Measurements from ENCODE around the gene XRCC1. TPM values are rescaled to one million over a fixed set of nuclear protein-coding genes. Genes with fewer than 3 reads are reported as not detected.
A peak's percentile ranks its signal among the peaks of the same experiment; 100 is the strongest.

The XRCC1 gene
- total RNA-seq, 2 experiments from 2014 or later = 25.1 to 26.2 TPM

DNA sequence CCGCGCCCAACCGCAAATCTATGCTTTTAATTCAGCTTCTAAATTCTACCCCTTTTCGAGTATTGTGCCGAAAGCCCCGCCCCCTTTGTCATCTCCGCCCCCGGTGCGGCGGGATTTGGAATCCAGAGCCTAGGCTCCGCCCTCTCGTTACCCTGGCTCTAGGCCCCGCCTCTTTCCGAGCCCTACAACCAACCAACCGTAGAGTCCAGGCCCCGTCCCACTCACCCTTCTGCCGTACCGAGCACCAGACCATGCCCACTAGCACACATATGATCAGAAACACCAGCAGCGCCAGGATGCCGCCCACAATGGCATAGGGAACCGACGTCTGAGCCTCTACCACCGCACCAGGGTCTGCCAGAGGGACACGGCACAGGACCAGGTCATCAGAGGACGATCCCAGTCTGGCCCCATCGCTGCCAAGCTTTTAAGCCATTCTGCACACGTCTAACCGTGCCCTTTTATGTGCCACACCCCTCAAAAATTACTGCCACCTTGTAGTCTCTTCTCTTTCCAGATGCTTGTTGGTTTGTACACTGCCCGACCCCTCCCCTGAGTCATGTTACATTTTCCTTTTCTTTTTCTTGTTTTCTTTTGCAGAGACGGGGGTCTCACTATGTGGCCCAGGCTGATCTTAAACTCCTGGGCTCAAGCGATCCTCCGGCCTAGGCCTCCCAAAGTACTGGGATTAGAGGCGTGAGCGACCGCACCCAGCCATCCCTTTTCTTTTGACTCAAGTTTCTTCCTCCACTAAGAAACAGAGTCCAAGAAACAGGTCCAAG lies 48.8 kb upstream of the XRCC1 start:
- H3K27me3 ChIP-seq (ENCODE audit: control insufficient read depth in 1 of 2, insufficient read depth in 2 of 2, low read length in 2 of 2) = peaks cover 0 to 6% of the 10 kb centered on the region in 2 experiments
- Mint-ChIP-seq H3K27me3 (peaks cover 7% of the 10 kb centered on the region), H3K27ac (peak overlapping the region; percentile 51), H3K4me3 (peak overlapping the region; percentile 67), H3K4me1 (ENCODE audit: low read depth) (peaks cover 45% of the 10 kb centered on the region), H3K36me3 (ENCODE audit: low read depth) (peaks cover 5% of the 10 kb centered on the region), H3K9me3 (no peaks in the 10 kb centered on the region)
- ChIA-PET POLR2A (no interaction called here), CTCF (no interaction called here)
- ATAC-seq (ENCODE audit: poor library complexity) (no peak), DNase-seq (peak in 2 of 14 experiments; percentile 18 to 45)
- intact Hi-C loops (cut with DNase I, micrococcal nuclease) = no loop called here
- H3K4me1 ChIP-seq (ENCODE audit: insufficient read depth, low read length) = peaks cover 31% of the 10 kb centered on the region
- H3K4me3 ChIP-seq (ENCODE audit: low read length) = no peak overlapping the region
- H3K9me3 ChIP-seq (ENCODE audit: control insufficient read depth in 1 of 2, insufficient read depth in 1 of 2, low read length in 2 of 2) = peaks cover 0 to 4% of the 10 kb centered on the region in 2 experiments
- no peaks in the 10 kb centered on the region for H3K36me3 ChIP-seq (ENCODE audit: insufficient read depth, low read length)
- TF ChIP-seq, protein P1, sequence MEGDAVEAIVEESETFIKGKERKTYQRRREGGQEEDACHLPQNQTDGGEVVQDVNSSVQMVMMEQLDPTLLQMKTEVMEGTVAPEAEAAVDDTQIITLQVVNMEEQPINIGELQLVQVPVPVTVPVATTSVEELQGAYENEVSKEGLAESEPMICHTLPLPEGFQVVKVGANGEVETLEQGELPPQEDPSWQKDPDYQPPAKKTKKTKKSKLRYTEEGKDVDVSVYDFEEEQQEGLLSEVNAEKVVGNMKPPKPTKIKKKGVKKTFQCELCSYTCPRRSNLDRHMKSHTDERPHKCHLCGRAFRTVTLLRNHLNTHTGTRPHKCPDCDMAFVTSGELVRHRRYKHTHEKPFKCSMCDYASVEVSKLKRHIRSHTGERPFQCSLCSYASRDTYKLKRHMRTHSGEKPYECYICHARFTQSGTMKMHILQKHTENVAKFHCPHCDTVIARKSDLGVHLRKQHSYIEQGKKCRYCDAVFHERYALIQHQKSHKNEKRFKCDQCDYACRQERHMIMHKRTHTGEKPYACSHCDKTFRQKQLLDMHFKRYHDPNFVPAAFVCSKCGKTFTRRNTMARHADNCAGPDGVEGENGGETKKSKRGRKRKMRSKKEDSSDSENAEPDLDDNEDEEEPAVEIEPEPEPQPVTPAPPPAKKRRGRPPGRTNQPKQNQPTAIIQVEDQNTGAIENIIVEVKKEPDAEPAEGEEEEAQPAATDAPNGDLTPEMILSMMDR (IDR thresholded peaks at IDR 0.05) = no peak
- no peak overlapping the region for H3K27ac ChIP-seq (ENCODE audit: low read depth in 1 of 2, low read length in 2 of 2)

DNA sequence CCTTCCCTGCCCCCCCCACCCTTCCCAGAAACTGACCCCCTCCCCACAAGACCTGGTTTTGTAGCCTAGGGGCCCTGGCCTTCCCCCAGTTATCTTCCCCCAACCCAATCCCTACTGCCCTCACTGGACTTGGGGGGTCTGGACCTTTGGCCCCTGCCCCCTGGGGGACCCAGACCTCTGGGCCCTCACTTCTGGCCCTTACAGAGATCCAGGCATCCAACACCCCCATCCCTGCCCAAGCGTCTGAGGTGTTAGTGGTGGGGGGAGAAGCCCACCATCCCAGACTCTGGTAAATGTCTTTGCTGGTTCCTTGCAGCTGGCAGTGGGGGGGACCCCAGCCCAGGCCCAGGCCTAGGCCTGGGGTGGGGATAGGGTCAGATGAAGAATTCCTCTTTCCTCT lies 47.6 kb upstream of the XRCC1 start:
- POLR2A ChIA-PET = no interaction called here
- CTCF ChIA-PET = no interaction called here

DNA sequence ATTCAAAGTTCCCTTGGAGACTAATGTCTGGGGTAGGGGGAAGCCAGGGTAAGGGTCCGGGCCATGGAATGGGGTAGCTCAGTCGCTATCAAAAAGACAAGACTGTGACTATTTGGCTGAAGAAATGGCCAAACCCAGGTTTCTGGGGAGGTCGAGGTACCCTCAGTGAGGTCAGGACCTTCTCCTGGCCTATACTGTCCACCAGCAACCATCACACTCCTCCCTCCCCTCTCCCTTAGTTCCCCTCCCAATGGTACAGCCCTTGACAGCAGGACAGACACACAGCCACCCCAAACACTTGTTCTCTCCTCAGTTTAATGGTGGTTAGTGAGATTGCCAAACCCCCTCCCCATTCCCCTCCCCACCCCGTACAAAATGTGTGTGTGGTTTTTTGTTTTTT lies 46.7 kb upstream of the XRCC1 start:
- H3K27ac ChIP-seq (ENCODE audit: low read depth in 1 of 2, low read length in 2 of 2) = no peak overlapping the region
- no peaks in the 10 kb centered on the region for H3K36me3 ChIP-seq (ENCODE audit: insufficient read depth, low read length)
- no peaks in the 10 kb centered on the region for H3K9me3 Mint-ChIP-seq
- H3K27ac Mint-ChIP-seq = peak overlapping the region; percentile 70
- POLR2A ChIA-PET = no interaction called here
- CTCF ChIA-PET = interaction anchor here (1.4 kb wide), 1 partner anchor 46 kb away, joined by 3 read pairs; no protein-coding TSS in a partner anchor
- intact Hi-C loops (cut with DNase I, micrococcal nuclease) = no loop called here
- peaks cover 0 to 4% of the 10 kb centered on the region in 2 experiments for H3K9me3 ChIP-seq (ENCODE audit: control insufficient read depth in 1 of 2, insufficient read depth in 1 of 2, low read length in 2 of 2)
- H3K4me1 Mint-ChIP-seq (ENCODE audit: low read depth) = peaks cover 54% of the 10 kb centered on the region
- H3K4me1 ChIP-seq (ENCODE audit: insufficient read depth, low read length) = peaks cover 43% of the 10 kb centered on the region
- DNase-seq (no peak), ATAC-seq (ENCODE audit: poor library complexity) (no peak)
- H3K4me3 ChIP-seq (ENCODE audit: low read length) = no peak overlapping the region
- H3K27me3 Mint-ChIP-seq = no peaks in the 10 kb centered on the region
- no peak overlapping the region for H3K4me3 Mint-ChIP-seq
- TF ChIP-seq, protein P1 (IDR thresholded peaks at IDR 0.05) = no peak
- H3K36me3 Mint-ChIP-seq (ENCODE audit: low read depth) = peaks cover 8% of the 10 kb centered on the region
- peaks cover 0 to 5% of the 10 kb centered on the region in 2 experiments for H3K27me3 ChIP-seq (ENCODE audit: control insufficient read depth in 1 of 2, insufficient read depth in 2 of 2, low read length in 2 of 2)

More for the DNA sequence above, 47.6 kb upstream of the XRCC1 start:
- no peak overlapping the region for H3K27ac Mint-ChIP-seq
- H3K9me3 ChIP-seq (ENCODE audit: control insufficient read depth in 1 of 2, insufficient read depth in 1 of 2, low read length in 2 of 2) = peaks cover 0 to 4% of the 10 kb centered on the region in 2 experiments
- DNase-seq = no peak
- H3K4me3 ChIP-seq (ENCODE audit: low read length) = no peak overlapping the region
- H3K4me1 Mint-ChIP-seq (ENCODE audit: low read depth) = peaks cover 50% of the 10 kb centered on the region
- H3K4me3 Mint-ChIP-seq = no peak overlapping the region
- no peaks in the 10 kb centered on the region for H3K36me3 ChIP-seq (ENCODE audit: insufficient read depth, low read length)
- ATAC-seq (ENCODE audit: poor library complexity) = no peak
- H3K27me3 Mint-ChIP-seq = peaks cover 7% of the 10 kb centered on the region
- H3K27ac ChIP-seq (ENCODE audit: low read depth in 1 of 2, low read length in 2 of 2) = no peak overlapping the region
- intact Hi-C loops (cut with DNase I, micrococcal nuclease) = no loop called here
- H3K36me3 Mint-ChIP-seq (ENCODE audit: low read depth) = peaks cover 8% of the 10 kb centered on the region
- peaks cover 0 to 6% of the 10 kb centered on the region in 2 experiments for H3K27me3 ChIP-seq (ENCODE audit: control insufficient read depth in 1 of 2, insufficient read depth in 2 of 2, low read length in 2 of 2)
- peaks cover 41% of the 10 kb centered on the region for H3K4me1 ChIP-seq (ENCODE audit: insufficient read depth, low read length)
- H3K9me3 Mint-ChIP-seq = no peaks in the 10 kb centered on the region
- TF ChIP-seq, protein P1 (IDR thresholded peaks at IDR 0.05) = no peak

Data from CD4-positive, alpha-beta T cell (primary cell).